Naive thymus-derived CD4-positive, alpha-beta T cell (primary cell): ENCODE data around the gene RCSD1. TPM values are rescaled to one million over a fixed set of nuclear protein-coding genes. Genes with fewer than 3 reads are reported as not detected.
"Not testable (repeated sequence)": the region's sequence is repeated elsewhere in the genome, so short reads cannot be mapped to it uniquely, and the experiment has no call there.

Source experiments
- ATAC-seq: fragments of 150-1000 bp; cut with Tn5 transposase; 2 replicates; pipeline ENCODE4 v1.10.0; 2021; ENCODE audit warnings: mild to moderate bottlenecking, moderate library complexity
- CTCF ChIA-PET: fragments of 350-600 bp; sonication (Branson Sonifier 250); formaldehyde crosslinking; loops from one replicate; lab custom pipeline; 2021; ENCODE audit warnings: antibody characterized with exemption; lab: Charles Lee
- POLR2A ChIA-PET: fragments of 350-600 bp; sonication (Branson Sonifier 250); formaldehyde crosslinking; loops from one replicate; lab custom pipeline; 2021; ENCODE audit warnings: antibody characterized with exemption, inconsistent platforms; lab: Charles Lee
- DNase-seq, 9 donors: peaks; one replicate each; pipeline versions ENCODE4 v3.0.0 to v3.0.0-alpha.2; 2020 to 2022; ENCODE audit warnings: mixed read lengths in 1 of 9
- H3K27ac ChIP-seq: one replicate; pipeline ENCODE4 v1.7.0; 2013; ENCODE audit warnings: mild to moderate bottlenecking, low read depth, low read length, moderate library complexity
- H3K27me3 ChIP-seq, 2 donors: one replicate each; pipeline ENCODE4 v1.7.0; 2013; ENCODE audit warnings: low read length in 2 of 2, mild to moderate bottlenecking in 2 of 2, moderate library complexity in 2 of 2; ENCODE audit not compliant: control insufficient read depth in 2 of 2, insufficient read depth in 2 of 2
- H3K36me3 ChIP-seq, 3 experiments: 1 replicate in 2 of 3; 2 replicates in 1 of 3; pipeline ENCODE4 v1.7.0; 2013; ENCODE audit warnings: low read length in 3 of 3, mild to moderate bottlenecking in 3 of 3, moderate library complexity in 1 of 3; ENCODE audit not compliant: insufficient read depth in 3 of 3, control insufficient read depth in 2 of 3
- H3K4me1 ChIP-seq, 2 donors: one replicate each; pipeline ENCODE4 v1.7.0; 2013; ENCODE audit warnings: low read length in 2 of 2, mild to moderate bottlenecking in 2 of 2, moderate library complexity in 1 of 2; ENCODE audit not compliant: control insufficient read depth in 2 of 2, insufficient read depth in 2 of 2
- H3K4me3 ChIP-seq: 2 replicates; pipeline ENCODE4 v1.7.0; 2013; ENCODE audit warnings: mild to moderate bottlenecking, low read length
- H3K9me3 ChIP-seq, 3 experiments: 1 replicate in 2 of 3; 2 replicates in 1 of 3; pipeline ENCODE4 v1.7.0; 2013; ENCODE audit warnings: low read length in 3 of 3; ENCODE audit not compliant: control insufficient read depth in 2 of 3
- H3K27ac Mint-ChIP-seq, 9 donors: one replicate each; pipeline ENCODE4 v1.8.0; 2020 to 2022; ENCODE audit warnings: mixed read lengths in 9 of 9, mild to moderate bottlenecking in 8 of 9, moderate library complexity in 5 of 9, inconsistent platforms in 2 of 9
- H3K27me3 Mint-ChIP-seq, 5 donors: one replicate each; pipeline ENCODE4 v1.8.0; 2021 to 2022; ENCODE audit warnings: mixed read lengths in 5 of 5, mild to moderate bottlenecking in 1 of 5
- H3K36me3 Mint-ChIP-seq, 5 donors: one replicate each; pipeline ENCODE4 v1.8.0; 2020 to 2022; ENCODE audit warnings: mixed read lengths in 5 of 5, mild to moderate bottlenecking in 3 of 5, inconsistent platforms in 1 of 5
- H3K4me1 Mint-ChIP-seq, 7 donors: one replicate each; pipeline ENCODE4 v1.8.0; 2020 to 2022; ENCODE audit warnings: mixed read lengths in 7 of 7, mild to moderate bottlenecking in 3 of 7, inconsistent platforms in 1 of 7
- H3K4me3 Mint-ChIP-seq, 10 donors: one replicate each; pipeline ENCODE4 v1.8.0; 2020 to 2022; ENCODE audit warnings: mild to moderate bottlenecking in 10 of 10, mixed read lengths in 10 of 10, moderate library complexity in 6 of 10, inconsistent platforms in 2 of 10
- H3K9me3 Mint-ChIP-seq, 11 donors: one replicate each; pipeline ENCODE4 v1.8.0; 2020 to 2022; ENCODE audit warnings: mixed read lengths in 11 of 11, mild to moderate bottlenecking in 4 of 11, inconsistent platforms in 1 of 11, moderate library complexity in 1 of 11
- intact Hi-C, 2 donors: fragments of 100-400 bp; cut with micrococcal nuclease; formaldehyde crosslinking; loops; one replicate each; pipeline ENCODE4 v1.15.1; 2023
- polyA plus RNA-seq, 2 donors: library from polyadenylated mRNA; unstranded; fragments of 300-500 nt; fragmentation: Illumina TruSeq; gene quantifications; one replicate each; pipeline ENCODE4 v1.2.3, GENCODE V29; 2021
- total RNA-seq, 6 experiments: library from RNA in 5 of 6; stranded (reverse) in 5 of 6; gene quantifications; 1 replicate in 5 of 6; 2 replicates in 1 of 6; pipeline ENCODE4 v1.2.3 and lab custom pipeline; 2021 to 2026

Gene RCSD1
- total and polyA plus RNA-seq, 7 experiments from 2014 or later: 75.0 to 153 (median 135) TPM

DNA sequence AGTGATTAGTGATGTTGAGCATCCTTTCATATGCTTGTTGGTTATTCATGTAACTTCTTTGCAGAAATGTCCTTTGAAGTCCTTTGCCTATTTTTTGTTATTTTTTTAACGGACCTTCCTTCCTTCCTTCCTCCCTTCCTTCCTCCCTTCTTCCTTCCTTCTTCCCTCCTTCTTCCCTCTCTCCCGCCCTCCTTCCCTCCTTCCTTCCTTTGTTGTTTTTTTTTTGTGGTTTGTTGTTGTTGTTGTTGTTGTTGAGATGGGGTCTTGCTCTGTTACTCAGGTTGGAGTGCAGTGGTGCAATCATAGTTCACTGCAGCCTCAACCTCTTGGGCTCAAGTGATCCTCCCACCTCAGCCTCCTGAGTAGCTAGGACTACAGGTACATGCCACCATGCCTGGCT, 16.0 kb upstream of the RCSD1 start:
- H3K4me1 ChIP-seq: peaks cover 16 to 26% of the 10 kb centered on the region in 2 donors
- H3K27me3 Mint-ChIP-seq, DNase-seq, H3K36me3 ChIP-seq, H3K4me3 ChIP-seq, H3K27ac ChIP-seq, ATAC-seq, H3K4me3 Mint-ChIP-seq, H3K27me3 ChIP-seq, intact Hi-C loops, H3K9me3 ChIP-seq: not testable (repeated sequence)
- Mint-ChIP-seq H3K4me1 (peaks cover 36 to 60% (median 51%) of the 10 kb centered on the region in 7 donors), H3K36me3 (peaks cover 0 to 56% (median 5%) of the 10 kb centered on the region in 5 donors), H3K27ac (peak overlapping the region in 3 of 9 donors; percentile 28 to 36 (median 35)), H3K9me3 (peaks cover 0 to 25% (median 5%) of the 10 kb centered on the region in 11 donors)
- ChIA-PET CTCF (interaction anchor here (1.6 to 6.3 kb wide), 5 partner anchors 13 to 74 kb away, joined by 4 to 47 read pairs (median 7); no protein-coding TSS in a partner anchor), POLR2A (interaction anchor here (1.4 to 7.7 kb wide), 4 partner anchors 12 to 99 kb away, joined by 3 to 254 read pairs (median 27); partner anchors contain the start of gene RCSD1)

DNA sequence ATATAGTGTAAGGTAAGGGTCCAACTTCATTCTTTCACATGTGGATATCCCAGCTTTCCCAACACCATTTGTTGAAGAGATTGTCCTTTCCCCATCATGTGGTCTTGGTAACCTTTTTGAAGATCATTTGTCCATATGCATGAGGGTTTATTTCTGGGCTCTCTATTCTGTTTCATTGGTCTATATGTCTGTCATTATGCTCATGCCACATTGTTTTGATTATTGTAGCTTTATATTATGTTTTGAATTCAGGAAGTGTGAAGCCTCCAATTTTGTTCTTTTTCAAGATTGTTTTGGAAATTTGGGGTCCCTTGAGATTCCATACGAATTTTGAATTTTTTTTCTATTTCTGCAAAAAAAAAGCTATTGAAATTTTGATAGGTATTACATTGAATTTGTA, 15.2 kb upstream of the RCSD1 start:
- peaks cover 0 to 17% (median 0%) of the 10 kb centered on the region in 11 donors for H3K9me3 Mint-ChIP-seq

DNA sequence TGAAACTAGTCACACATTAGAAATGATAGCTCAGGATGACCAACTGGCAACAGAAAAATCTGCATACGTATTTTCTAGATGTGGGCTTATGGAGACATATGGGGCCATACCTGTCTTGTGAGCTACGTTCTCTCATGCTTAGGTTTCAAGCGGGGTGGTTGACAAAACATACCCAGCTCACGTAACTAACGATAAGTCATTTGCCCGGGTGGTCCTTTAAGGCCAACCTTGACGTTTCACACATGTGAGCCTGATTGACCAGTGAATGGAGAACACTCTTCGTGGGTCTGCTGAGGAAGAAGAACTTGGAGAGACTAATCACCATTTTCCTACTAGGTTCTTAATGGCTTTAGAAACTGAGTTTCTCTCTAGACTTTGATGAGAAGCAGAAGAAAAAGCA, 13.5 kb upstream of the RCSD1 start:
- no peaks in the 10 kb centered on the region for H3K27me3 Mint-ChIP-seq
- H3K4me3 ChIP-seq: peak overlapping the region; percentile 14
- H3K4me1 ChIP-seq: peaks cover 16 to 26% of the 10 kb centered on the region in 2 donors
- intact Hi-C loops: no loop called here
- ChIA-PET POLR2A (interaction anchor here (0.6 to 7.7 kb wide), 7 partner anchors 8 to 169 kb away, joined by 3 to 254 read pairs (median 3); partner anchors contain the start of gene RCSD1), CTCF (interaction anchor here (0.6 to 6.3 kb wide), 9 partner anchors 12 to 141 kb away, joined by 3 to 47 read pairs (median 5); no protein-coding TSS in a partner anchor)
- H3K9me3 Mint-ChIP-seq: peaks cover 0 to 12% (median 0%) of the 10 kb centered on the region in 11 donors
- H3K27ac Mint-ChIP-seq: peak overlapping the region; percentile 83 to 96 (median 90)
- H3K4me3 Mint-ChIP-seq: peak overlapping the region; percentile 73 to 96 (median 78)
- peaks cover 48 to 82% (median 68%) of the 10 kb centered on the region in 7 donors for H3K4me1 Mint-ChIP-seq
- no peaks in the 10 kb centered on the region for H3K27me3 ChIP-seq
- H3K36me3 ChIP-seq: no peaks in the 10 kb centered on the region
- peaks cover 0 to 37% (median 0%) of the 10 kb centered on the region in 5 donors for H3K36me3 Mint-ChIP-seq
- ATAC-seq: no peak
- H3K27ac ChIP-seq: peak overlapping the region; percentile 66
- no peaks in the 10 kb centered on the region for H3K9me3 ChIP-seq
- DNase-seq: no peak

More for the DNA sequence above, 15.2 kb upstream of the RCSD1 start:
- peak overlapping the region in 3 of 9 donors; percentile 30 to 61 (median 55) for H3K27ac Mint-ChIP-seq
- H3K36me3 Mint-ChIP-seq: peaks cover 0 to 48% (median 0%) of the 10 kb centered on the region in 5 donors
- CTCF ChIA-PET: interaction anchor here (0.7 to 6.3 kb wide), 6 partner anchors 13 to 335 kb away, joined by 3 to 47 read pairs (median 6); no protein-coding TSS in a partner anchor
- Histone ChIP-seq H3K27me3 (no peaks in the 10 kb centered on the region), H3K4me3 (no peak overlapping the region), H3K27ac (no peak overlapping the region), H3K4me1 (peaks cover 16 to 26% of the 10 kb centered on the region in 2 donors), H3K36me3 (no peaks in the 10 kb centered on the region), H3K9me3 (no peaks in the 10 kb centered on the region)
- intact Hi-C loops: no loop called here
- no peak for DNase-seq
- no peak for ATAC-seq
- POLR2A ChIA-PET: interaction anchor here (1.1 to 7.7 kb wide), 5 partner anchors 12 to 98 kb away, joined by 3 to 254 read pairs (median 4); partner anchors contain the start of gene RCSD1
- H3K4me3 Mint-ChIP-seq: no peak overlapping the region
- H3K27me3 Mint-ChIP-seq: no peaks in the 10 kb centered on the region
- peaks cover 42 to 68% (median 56%) of the 10 kb centered on the region in 7 donors for H3K4me1 Mint-ChIP-seq

DNA sequence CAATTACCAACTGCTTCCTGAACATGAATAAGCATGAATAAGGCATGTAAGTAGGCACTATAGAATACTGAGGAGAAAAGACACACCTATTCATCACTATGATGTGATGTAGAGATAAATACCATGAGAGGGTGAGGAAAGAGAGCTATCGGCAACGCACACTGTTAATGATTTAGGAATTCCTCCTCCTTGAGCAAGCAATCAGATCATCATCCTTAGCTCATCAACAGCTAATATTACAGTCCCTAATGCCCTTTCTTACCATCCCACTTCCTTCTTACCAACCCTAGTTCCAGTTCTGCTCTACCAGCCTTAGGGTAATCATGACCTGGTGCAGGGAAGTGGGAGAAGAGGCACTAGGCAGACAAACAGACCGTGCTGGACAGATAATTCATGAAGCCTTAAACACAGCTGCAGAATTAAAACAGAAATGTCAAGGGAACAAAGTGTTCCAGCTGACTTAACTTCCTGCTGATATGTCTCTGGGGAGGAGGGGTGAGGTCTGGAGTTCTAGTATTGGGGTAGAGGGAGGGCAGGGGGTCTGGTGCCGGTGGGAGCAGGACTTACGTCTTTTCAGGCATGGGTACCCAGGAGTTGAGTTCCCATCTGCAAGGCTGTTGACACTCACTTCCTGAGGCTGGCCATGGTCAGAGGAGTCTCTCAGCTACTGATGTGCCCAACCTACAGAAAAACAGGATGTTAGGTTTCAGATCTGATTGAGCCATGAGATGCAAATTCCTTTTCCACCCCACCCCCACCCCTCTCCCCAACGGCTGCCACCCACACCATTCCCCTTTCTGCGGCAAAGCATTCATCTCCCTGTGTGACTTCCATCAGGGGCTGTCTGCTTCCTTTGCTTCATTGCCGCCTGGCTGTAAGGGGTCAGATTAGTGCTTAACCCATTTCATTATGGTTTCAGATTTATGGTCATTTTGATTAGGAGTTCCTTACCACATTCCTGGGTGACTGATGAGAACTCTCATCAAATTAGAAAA, 12.6 kb upstream of the RCSD1 start:
- no peaks in the 10 kb centered on the region for H3K9me3 ChIP-seq
- ChIA-PET POLR2A (interaction anchor here (0.9 to 7.7 kb wide), 6 partner anchors 9 to 170 kb away, joined by 3 to 254 read pairs (median 4); partner anchors contain the start of gene RCSD1), CTCF (interaction anchor here (0.6 to 6.3 kb wide), 10 partner anchors 9 to 110 kb away, joined by 3 to 47 read pairs (median 5); no protein-coding TSS in a partner anchor)
- no peaks in the 10 kb centered on the region for H3K27me3 Mint-ChIP-seq
- H3K4me3 ChIP-seq: peak overlapping the region; percentile 14
- peaks cover 47 to 83% (median 69%) of the 10 kb centered on the region in 7 donors for H3K4me1 Mint-ChIP-seq
- H3K36me3 Mint-ChIP-seq: peaks cover 0 to 32% (median 0%) of the 10 kb centered on the region in 5 donors
- no peaks in the 10 kb centered on the region for H3K27me3 ChIP-seq
- intact Hi-C loops: loop anchor here (1.0 to 2.0 kb wide), 5 partner anchors 11 to 19 kb away; no protein-coding TSS in a partner anchor
- DNase-seq (peak in 3 of 9 donors; percentile 22 to 28 (median 22)), ATAC-seq (peak; percentile 85)
- peaks cover 0 to 7% (median 0%) of the 10 kb centered on the region in 11 donors for H3K9me3 Mint-ChIP-seq
- H3K4me1 ChIP-seq: peaks cover 16 to 35% of the 10 kb centered on the region in 2 donors
- H3K27ac Mint-ChIP-seq: peak overlapping the region; percentile 83 to 96 (median 90)
- H3K36me3 ChIP-seq: no peaks in the 10 kb centered on the region
- peak overlapping the region; percentile 66 for H3K27ac ChIP-seq
- H3K4me3 Mint-ChIP-seq: peak overlapping the region; percentile 73 to 96 (median 78)

DNA sequence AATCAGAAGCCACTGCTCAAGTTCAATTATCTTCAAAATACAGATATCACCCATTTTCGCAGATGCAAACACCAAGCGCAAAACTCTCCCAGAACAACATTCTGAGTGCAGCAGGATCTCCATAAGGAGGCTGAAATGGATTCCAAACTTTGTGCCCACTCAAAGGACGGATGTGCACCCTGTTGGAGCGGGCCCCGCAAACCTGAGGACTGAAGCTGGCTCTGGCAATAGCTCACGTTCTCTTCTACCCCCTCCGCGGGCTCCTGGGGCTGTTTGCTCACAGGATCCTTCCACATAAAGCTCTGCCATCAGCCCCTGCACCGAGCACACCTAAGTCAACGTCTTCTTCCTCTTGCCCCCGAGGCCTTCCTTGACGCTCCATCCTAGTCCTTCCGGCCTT, 11.7 kb upstream of the RCSD1 start:
- H3K9me3 Mint-ChIP-seq: peaks cover 0 to 7% (median 0%) of the 10 kb centered on the region in 11 donors
- H3K4me1 Mint-ChIP-seq: peaks cover 56 to 83% (median 73%) of the 10 kb centered on the region in 7 donors
- peak overlapping the region; percentile 26 to 96 (median 75) for H3K4me3 Mint-ChIP-seq
- H3K9me3 ChIP-seq: no peaks in the 10 kb centered on the region
- H3K36me3 Mint-ChIP-seq: peaks cover 0 to 28% (median 0%) of the 10 kb centered on the region in 5 donors
- H3K27ac Mint-ChIP-seq: peak overlapping the region; percentile 83 to 96 (median 90)
- ChIA-PET CTCF (interaction anchor here (0.9 to 6.3 kb wide), 5 partner anchors 8 to 19 kb away, joined by 3 to 47 read pairs (median 8); no protein-coding TSS in a partner anchor), POLR2A (interaction anchor here (6.3 to 7.7 kb wide), 2 partner anchors 13 to 16 kb away, joined by 51 to 254 read pairs; partner anchors contain the start of gene RCSD1)
- intact Hi-C loops: loop anchor here in 1 of 2 donors (2.0 kb wide), 1 partner anchor 18 kb away; no protein-coding TSS in a partner anchor
- no peaks in the 10 kb centered on the region for H3K27me3 Mint-ChIP-seq
- no peaks in the 10 kb centered on the region for H3K27me3 ChIP-seq
- H3K36me3 ChIP-seq: no peaks in the 10 kb centered on the region
- H3K4me1 ChIP-seq: peaks cover 16 to 39% of the 10 kb centered on the region in 2 donors
- H3K27ac ChIP-seq: peak overlapping the region; percentile 66
- H3K4me3 ChIP-seq: no peak overlapping the region
- DNase-seq (no peak), ATAC-seq (no peak)
